GM12878 (cell line): ENCODE results near the gene CCDC137. TPM values are rescaled to one million over a fixed set of nuclear protein-coding genes. Genes with fewer than 3 reads are reported as not detected.

ENCODE experiments used
- ATAC-seq: fragments of 200-7000 bp; cut with Tn5 transposase; 3 replicates; pipeline ENCODE4 v1.9.1; 2020; ENCODE audit warnings: mild to moderate bottlenecking, moderate library complexity
- BruUV-seq: library from RNA; stranded (reverse); fragments of 400-500 nt; replicated peaks from 2 replicates; lab custom pipeline; 2021; lab: Mats Ljungman, UMichigan
- CTCF ChIA-PET: fragments of 300-600 bp; sonication (Branson Sonifier 250); formaldehyde crosslinking; extraction: SDS; loops from one replicate; lab custom pipeline; 2021; ENCODE audit warnings: inconsistent platforms; lab: Yijun Ruan, JAX
- POLR2A ChIA-PET: fragments of 350-600 bp; formaldehyde crosslinking; extraction: SDS; loops from one replicate; lab custom pipeline; 2021; ENCODE audit warnings: inconsistent platforms; lab: Charles Lee
- RAD21 ChIA-PET: fragments of 300-600 bp; sonication (Branson Sonifier 250); formaldehyde crosslinking; loops from one replicate; lab custom pipeline; 2023; ENCODE audit warnings: antibody characterized with exemption; ENCODE audit not compliant: unreplicated experiment; lab: Charles Lee
- SMC1A ChIA-PET: fragments of 300-600 bp; sonication (Branson Sonifier 250); formaldehyde crosslinking; loops from one replicate; lab custom pipeline; 2023; ENCODE audit not compliant: unreplicated experiment, uncharacterized antibody; lab: Charles Lee
- DNase-seq: peaks from one replicate; pipeline ENCODE4 v3.0.0-alpha.2; 2011; ENCODE audit warnings: low read depth, low spot score
- FAIRE-seq: peaks from 3 replicates; lab custom pipeline; 2011; peaks lifted over from hg19 to GRCh38; lab: Jason Lieb, UNC
- H2AFZ ChIP-seq: 2 replicates; pipeline ENCODE4 v1.6.0; 2011; ENCODE audit warnings: low read depth, low read length, control low read depth; ENCODE audit not compliant: control insufficient read depth
- H3K27ac ChIP-seq: 2 replicates; pipeline ENCODE4 v1.5.1; 2011; ENCODE audit warnings: control low read depth; ENCODE audit not compliant: control insufficient read depth, insufficient read depth
- H3K27me3 ChIP-seq, 2 experiments: replicated peaks in 1 of 2; 2 replicates each; pipeline versions ENCODE4 v1.6.0 to v1.6.1; 2011; ENCODE audit warnings: low read length in 1 of 2; ENCODE audit not compliant: control insufficient read depth in 2 of 2, insufficient read depth in 2 of 2
- H3K36me3 ChIP-seq, 2 experiments: 2 replicates each; pipeline ENCODE4 v1.5.1; 2011; ENCODE audit warnings: low read length in 1 of 2; ENCODE audit not compliant: control insufficient read depth in 2 of 2, insufficient read depth in 2 of 2
- H3K4me1 ChIP-seq: 2 replicates; pipeline ENCODE4 v1.6.1; 2011; ENCODE audit warnings: mild to moderate bottlenecking, low read length, moderate library complexity, mixed read lengths; ENCODE audit not compliant: control insufficient read depth, insufficient read depth
- H3K4me2 ChIP-seq: 2 replicates; pipeline ENCODE4 v1.6.0; 2011; ENCODE audit warnings: control low read depth; ENCODE audit not compliant: control insufficient read depth, insufficient read depth
- H3K4me3 ChIP-seq: fragments of 200-600 bp; sonication (generic); 2 replicates; pipeline ENCODE4 v1.5.1; 2016
- H3K79me2 ChIP-seq: 2 replicates; pipeline ENCODE4 v1.6.0; 2011; ENCODE audit warnings: low read length; ENCODE audit not compliant: control insufficient read depth, insufficient read depth
- H3K9ac ChIP-seq: 2 replicates; pipeline ENCODE4 v1.8.0; 2011; ENCODE audit warnings: low read length, control low read depth, mixed read lengths; ENCODE audit not compliant: control insufficient read depth, insufficient read depth
- H3K9me3 ChIP-seq: replicated peaks from 3 replicates; pipeline ENCODE4 v1.5.1; 2011; ENCODE audit warnings: mild to moderate bottlenecking, low read length; ENCODE audit not compliant: control insufficient read depth, insufficient read depth
- H4K20me1 ChIP-seq: 2 replicates; pipeline ENCODE4 v1.6.0; 2011; ENCODE audit not compliant: control insufficient read depth, insufficient read depth
- BMI1 ChIP-seq: fragments of 450-650 bp; IDR thresholded peaks from 2 replicates; pipeline ENCODE4 v1.6.1; 2016; ENCODE audit warnings: mild to moderate bottlenecking, moderate library complexity, borderline replicate concordance
- FOS ChIP-seq: IDR thresholded peaks from 3 replicates; pipeline ENCODE4 v1.6.1; 2011; ENCODE audit warnings: borderline replicate concordance; ENCODE audit not compliant: insufficient read length; ENCODE audit errors: extremely low read depth
- HSF1 ChIP-seq: fragments of 150-350 bp; IDR thresholded peaks from 2 replicates; pipeline ENCODE4 v1.6.1; 2014; ENCODE audit warnings: mild to moderate bottlenecking, low read depth, low read length
- KAT2A ChIP-seq: conservative IDR thresholded peaks from 2 replicates; pipeline ENCODE4 v1.6.1; 2011; ENCODE audit warnings: low read depth, low read length; ENCODE audit not compliant: control insufficient read depth
- MEF2A ChIP-seq: IDR thresholded peaks from 2 replicates; pipeline ENCODE4 v1.6.1; 2011; ENCODE audit warnings: low read depth, mild to moderate bottlenecking, low read length, moderate library complexity; ENCODE audit not compliant: insufficient read depth
- MYB ChIP-seq: fragments of 150-350 bp; IDR thresholded peaks from 2 replicates; pipeline ENCODE4 v1.6.1; 2014; ENCODE audit warnings: mild to moderate bottlenecking, low read depth, low read length, borderline replicate concordance
- PBX3 ChIP-seq: IDR thresholded peaks from 2 replicates; pipeline ENCODE4 v1.6.1; 2011; ENCODE audit warnings: mild to moderate bottlenecking, low read depth, low read length, moderate library complexity; ENCODE audit not compliant: insufficient replicate concordance
- POLR2A ChIP-seq: IDR thresholded peaks from 2 replicates; pipeline ENCODE4 v1.6.1; 2011; ENCODE audit warnings: low read depth, mild to moderate bottlenecking, low read length
- POLR2AphosphoS5 ChIP-seq: IDR thresholded peaks from 2 replicates; pipeline ENCODE4 v1.6.1; 2011; ENCODE audit warnings: mild to moderate bottlenecking, low read length, inconsistent platforms
- SP1 ChIP-seq: IDR thresholded peaks from one replicate; pipeline ENCODE4 v1.6.1; 2011; ENCODE audit warnings: low read depth, low read length
- SREBF1 ChIP-seq: IDR thresholded peaks from 2 replicates; pipeline ENCODE4 v1.6.1; 2012; ENCODE audit warnings: mild to moderate bottlenecking, low read length
- ZBTB11 ChIP-seq: fragments of 450-650 bp; formaldehyde crosslinking; IDR thresholded peaks from 2 replicates; pipeline ENCODE4 v1.5.0; 2022; ENCODE audit warnings: mild to moderate bottlenecking, missing genetic modification characterization
- whole genome bisulfite sequencing: methylation state at CpG from one replicate; pipeline ENCODE4 v1.1.6; 2016; ENCODE audit warnings: low lambda C conversion rate; ENCODE audit not compliant: insufficient replicate concordance, insufficient coverage; ENCODE audit errors: missing lambda C conversion rate; 5-methylcytosine and 5-hydroxymethylcytosine counted together
- in situ Hi-C: fragments of 300-500 bp; cut with MboI; formaldehyde crosslinking; loops from 9 replicates; pipeline ENCODE4 v1.14.3; 2018; ENCODE audit warnings: mixed read lengths
- intact Hi-C: fragments of 100-400 bp; cut with micrococcal nuclease; formaldehyde crosslinking; loops from one replicate; pipeline ENCODE4 v1.14.2; 2022; ENCODE audit not compliant: unreplicated experiment
- polyA plus RNA-seq, 11 experiments: library from polyadenylated mRNA; depleted of rRNA in 4 of 11; unstranded in 6 of 11; stranded (reverse) in 5 of 11; fragments of >200 nt; fragmentation: Nextera tagmentation in 4 of 11; fragmentation: Illumina TruSeq in 1 of 11; extraction: Ambion mirVana in 4 of 11; extraction: Trizol in 1 of 11; gene quantifications; 1 replicate in 1 of 11; 2 replicates in 10 of 11; pipeline versions ENCODE4 v1.2.1 to v1.2.3, GENCODE V29; 2011 to 2016; ENCODE audit warnings: inconsistent platforms in 2 of 11, missing spikeins in 2 of 11, low read depth in 1 of 11
- total RNA-seq, 4 experiments: library from RNA; depleted of rRNA in 3 of 4; stranded (reverse); fragments of >200 nt in 3 of 4; fragmentation: Illumina TruSeq in 1 of 4; extraction: Trizol in 1 of 4; gene quantifications; 2 replicates each; pipeline versions ENCODE4 v1.2.1 to v1.2.3, GENCODE V29; 2013 to 2021

CCDC137 gene
- total and polyA plus RNA-seq, 10 of the 15 experiments (the other 5 are each of a cell fraction or from before 2014, with no cell fraction given): 2.2 to 45.4 (median 22.1) TPM

GRCh38 chr17:81636505-81637288 lies 29.8 kb upstream of the CCDC137 start, which contains the start of the genes NPLOC4 and TSPAN10 (continued):
- TF ChIP-seq MEF2A: peak; percentile 37; the same call in 1 of the 2 replicates
- TF ChIP-seq POLR2AphosphoS5: peak; percentile 68; the same call in 1 of the 2 replicates
- TF ChIP-seq KAT2A: no peak
- TF ChIP-seq, all 136 proteins: peak for 57

GRCh38 chr17:81638683-81639082 lies 27.9 kb upstream of the CCDC137 start:
- DNase-seq (no peak), ATAC-seq (no peak), FAIRE-seq (no peak)
- Histone ChIP-seq H3K79me2 (peaks cover 27% of the 10 kb centered on the region), H4K20me1 (no peaks in the 10 kb centered on the region), H3K27ac (no peak overlapping the region), H3K36me3 (no peaks in the 10 kb centered on the region), H3K4me3 (no peak overlapping the region), H3K9ac (no peak overlapping the region), H3K4me2 (no peak overlapping the region), H3K27me3 (no peaks in the 10 kb centered on the region), H3K4me1 (peaks cover 4% of the 10 kb centered on the region), H3K9me3 (no peaks in the 10 kb centered on the region), H2AFZ (no peak overlapping the region)
- 77% methylated on average over 4 of the region's 4 CpGs for whole genome bisulfite sequencing
- ChIA-PET RAD21 (interaction anchor here (1.3 kb wide), 1 partner anchor 27 kb away, joined by 3 read pairs; no protein-coding TSS in a partner anchor), CTCF (interaction anchor here (0.6 kb wide), 1 partner anchor 84 kb away, joined by 3 read pairs; no protein-coding TSS in a partner anchor), SMC1A (interaction anchor here (1.0 kb wide), 1 partner anchor 20 kb away, joined by 3 read pairs; no protein-coding TSS in a partner anchor), POLR2A (interaction anchor here (0.7 to 1.4 kb wide), 3 partner anchors 9 to 84 kb away, joined by 4 to 9 read pairs (median 4); no protein-coding TSS in a partner anchor)
- no TSS peak for BruUV-seq
- intact Hi-C loops: no loop called here
- in situ Hi-C loops: no loop called here
- TF ChIP-seq ZBTB11 (CRISPR knock-in tag): no peak
- no peak for TF ChIP-seq SP1
- TF ChIP-seq MYB: no peak
- no peak for TF ChIP-seq PBX3
- no peak for TF ChIP-seq FOS
- no peak for TF ChIP-seq BMI1
- TF ChIP-seq SREBF1: no peak
- no peak for TF ChIP-seq POLR2A
- TF ChIP-seq HSF1: no peak
